Gastrocnemius medialis (tissue), 4 donors: ENCODE measurements around the gene OR4K13. TPM values are rescaled to one million over a fixed set of nuclear protein-coding genes. Genes with fewer than 3 reads are reported as not detected.

Experiments
- ATAC-seq, 2 donors: fragments of 150-250 bp; one replicate each; pipeline ENCODE4 v1.9.1; 2016
- DNase-seq, 2 donors: peaks; one replicate each; pipeline ENCODE4 v3.0.0-alpha.2; 2019
- H3K27ac ChIP-seq, 4 donors: fragments of 200-600 bp; sonication (generic); 1 replicate in 1 of 4; 2 replicates in 3 of 4; pipeline ENCODE4 v1.5.1; 2016 to 2018; ENCODE audit warnings: mild to moderate bottlenecking in 2 of 4, moderate library complexity in 1 of 4
- H3K27me3 ChIP-seq, 3 donors: fragments of 200-600 bp; sonication (generic) in 2 of 3; 1 replicate in 1 of 3; 2 replicates in 2 of 3; pipeline versions ENCODE4 v1.5.1 to v1.6.0; 2016 to 2019; ENCODE audit warnings: mild to moderate bottlenecking in 1 of 3, moderate library complexity in 1 of 3
- H3K36me3 ChIP-seq, 2 donors: fragments of 200-600 bp; sonication (generic) in 1 of 2; one replicate each; pipeline ENCODE4 v1.5.1; 2017 to 2018
- H3K4me1 ChIP-seq, 2 donors: fragments of 200-600 bp; sonication (generic) in 1 of 2; one replicate each; pipeline ENCODE4 v1.5.1; 2016 to 2017; ENCODE audit warnings: mild to moderate bottlenecking in 2 of 2
- H3K4me3 ChIP-seq, 4 donors: fragments of 200-600 bp; sonication (generic) in 3 of 4; 1 replicate in 1 of 4; 2 replicates in 3 of 4; pipeline ENCODE4 v1.5.1; 2016 to 2019; ENCODE audit warnings: mild to moderate bottlenecking in 2 of 4
- H3K9me3 ChIP-seq, 3 donors: fragments of 200-600 bp; sonication (generic) in 2 of 3; 1 replicate in 1 of 3; 2 replicates in 2 of 3; pipeline ENCODE4 v1.5.1; 2016 to 2019
- CTCF ChIP-seq, 5 experiments: fragments of 450-650 bp in 3 of 5; fragments of 200-600 bp in 2 of 5; sonication (generic) in 2 of 5; IDR thresholded peaks in 4 of 5; conservative IDR thresholded peaks in 1 of 5; 1 replicate in 4 of 5; 2 replicates in 1 of 5; pipeline ENCODE4 v1.5.1; 2016 to 2019; ENCODE audit warnings: antibody characterized with exemption in 5 of 5, mild to moderate bottlenecking in 3 of 5, moderate library complexity in 3 of 5
- POLR2A ChIP-seq, 2 donors: fragments of 450-650 bp; IDR thresholded peaks; one replicate each; pipeline ENCODE4 v1.6.1; 2017; ENCODE audit warnings: antibody characterized with exemption in 2 of 2, mild to moderate bottlenecking in 2 of 2, moderate library complexity in 2 of 2
- in situ Hi-C, 4 donors: fragments of 200-750 bp; cut with MboI; loops; one replicate each; pipeline versions ENCODE4 v1.15.0 to v1.8.0; 2017; ENCODE audit warnings: low sequenced_read_pairs in 4 of 4
- intact Hi-C: fragments of 100-400 bp; cut with DNase I; formaldehyde crosslinking; loops from one replicate; pipeline ENCODE4 v1.15.1; 2023; ENCODE audit warnings: low total_unique reads
- total RNA-seq, 4 donors: library from RNA; depleted of rRNA; stranded (reverse); fragments of >200 nt; gene quantifications; one replicate each; pipeline versions ENCODE4 v1.1.0 to v1.2.3, GENCODE V29; 2016

OR4K13 gene
- total RNA-seq, 4 donors from 2014 or later = not detected

DNA sequence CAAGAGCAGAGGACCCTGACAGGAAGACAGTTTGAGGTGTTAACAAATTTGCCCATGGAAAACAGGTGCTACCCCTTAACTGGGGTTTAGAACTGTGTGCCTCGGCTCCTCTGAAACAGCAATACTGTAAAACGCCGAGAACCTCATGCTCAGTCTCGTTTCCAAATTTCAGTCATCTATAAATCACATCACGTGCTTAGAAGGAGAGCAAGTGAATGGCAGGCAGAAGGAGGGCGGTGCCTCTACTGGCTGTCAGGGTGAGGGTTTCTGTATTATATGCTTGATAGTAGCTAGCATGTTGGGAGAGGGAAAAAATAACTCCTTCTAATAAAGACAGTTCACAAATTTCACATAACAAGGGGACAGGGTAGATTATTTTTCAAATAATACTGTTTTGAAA lies 4.8 kb downstream of the OR4K13 start:
- TF ChIP-seq POLR2A (IDR thresholded peaks at IDR 0.05) = no peak
- TF ChIP-seq CTCF (IDR thresholded peaks at IDR 0.05 in 4 of 5, conservative IDR thresholded peaks at IDR 0.05 in 1 of 5) = no peak
- H3K27me3 ChIP-seq = no peaks in the 10 kb centered on the region
- H3K27ac ChIP-seq = no peak overlapping the region
- ATAC-seq = no peak
- H3K4me3 ChIP-seq = no peak overlapping the region
- no peaks in the 10 kb centered on the region for H3K36me3 ChIP-seq
- DNase-seq = no peak
- H3K9me3 ChIP-seq = no peaks in the 10 kb centered on the region
- H3K4me1 ChIP-seq = no peaks in the 10 kb centered on the region
- in situ Hi-C loops (no loop called here), intact Hi-C loops (no loop called here)

- no peak within 1 kb of the TSS for H3K4me3 ChIP-seq
- H3K36me3 ChIP-seq = no peaks in the 10 kb centered on the region
- no peaks in the 10 kb centered on the region for H3K27me3 ChIP-seq
- no peak for TF ChIP-seq POLR2A (IDR thresholded peaks at IDR 0.05)
- H3K27ac ChIP-seq = no peak within 1 kb of the TSS
- no peaks in the 10 kb centered on the region for H3K9me3 ChIP-seq
- intact Hi-C loops (no loop called here), in situ Hi-C loops (no loop called here)
- H3K4me1 ChIP-seq = no peaks in the 10 kb centered on the region
- no peak for ATAC-seq
- DNase-seq = no peak
These were observed 16.5 kb downstream of the OR4K13 start, which contains the start of gene OR4K14 for GRCh38 chr14:20019257-20019865. Gene OR4K14 (minus strand): TSS chr14:20019307. CDS start chr14:20015193, 4,114 bp downstream.

DNA sequence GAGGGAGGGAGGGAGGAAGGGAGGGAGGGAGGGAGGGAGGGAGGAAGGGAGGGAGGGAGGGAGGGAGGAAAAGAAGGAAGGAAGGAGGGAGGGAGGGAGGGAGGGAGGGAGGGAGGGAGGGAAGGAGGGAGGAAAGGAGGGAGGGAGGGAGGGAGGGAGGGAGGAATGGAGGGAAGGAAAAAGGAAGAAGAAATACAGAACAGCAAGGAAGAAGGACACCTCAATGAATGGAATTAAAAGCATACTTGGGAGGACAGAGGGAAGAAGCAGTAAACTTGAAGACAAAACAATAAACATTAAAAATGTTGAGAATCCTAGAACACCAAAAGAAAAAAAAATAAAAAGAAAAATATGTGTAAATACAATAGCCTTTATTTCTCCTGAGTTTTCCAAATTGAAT lies 27.7 kb downstream of the OR4K13 start:
- intact Hi-C loops (no loop called here), in situ Hi-C loops (no loop called here)
- Histone ChIP-seq H3K36me3 (no peaks in the 10 kb centered on the region), H3K27ac (no peak overlapping the region), H3K4me3 (no peak overlapping the region), H3K27me3 (no peaks in the 10 kb centered on the region), H3K9me3 (no peaks in the 10 kb centered on the region), H3K4me1 (no peaks in the 10 kb centered on the region)
- TF ChIP-seq POLR2A (IDR thresholded peaks at IDR 0.05) (no peak), CTCF (IDR thresholded peaks at IDR 0.05 in 4 of 5, conservative IDR thresholded peaks at IDR 0.05 in 1 of 5) (no peak)
- ATAC-seq (no peak), DNase-seq (no peak)

DNA sequence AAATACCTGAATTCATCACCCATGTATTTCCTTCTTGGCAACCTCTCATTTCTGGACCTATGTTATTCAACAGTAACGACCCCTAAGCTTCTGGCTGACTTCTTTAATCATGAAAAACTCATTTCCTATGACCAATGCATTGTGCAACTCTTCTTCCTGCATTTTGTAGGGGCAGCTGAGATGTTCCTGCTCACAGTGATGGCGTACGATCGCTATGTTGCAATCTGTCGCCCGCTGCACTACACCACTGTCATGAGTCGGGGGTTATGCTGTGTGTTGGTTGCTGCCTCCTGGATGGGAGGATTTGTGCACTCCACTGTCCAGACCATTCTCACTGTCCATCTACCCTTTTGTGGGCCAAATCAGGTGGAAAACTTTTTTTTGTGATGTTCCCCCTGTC lies 33.5 kb downstream of the OR4K13 start:
- H3K36me3 ChIP-seq = no peaks in the 10 kb centered on the region
- H3K4me1 ChIP-seq = no peaks in the 10 kb centered on the region
- in situ Hi-C loops = no loop called here
- no peaks in the 10 kb centered on the region for H3K9me3 ChIP-seq
- H3K27ac ChIP-seq = no peak overlapping the region
- DNase-seq (no peak), ATAC-seq (no peak)
- no peak for TF ChIP-seq POLR2A (IDR thresholded peaks at IDR 0.05)
- no peak for TF ChIP-seq CTCF (IDR thresholded peaks at IDR 0.05 in 4 of 5, conservative IDR thresholded peaks at IDR 0.05 in 1 of 5)
- H3K27me3 ChIP-seq = no peaks in the 10 kb centered on the region
- H3K4me3 ChIP-seq = no peak overlapping the region
- intact Hi-C loops = no loop called here

DNA sequence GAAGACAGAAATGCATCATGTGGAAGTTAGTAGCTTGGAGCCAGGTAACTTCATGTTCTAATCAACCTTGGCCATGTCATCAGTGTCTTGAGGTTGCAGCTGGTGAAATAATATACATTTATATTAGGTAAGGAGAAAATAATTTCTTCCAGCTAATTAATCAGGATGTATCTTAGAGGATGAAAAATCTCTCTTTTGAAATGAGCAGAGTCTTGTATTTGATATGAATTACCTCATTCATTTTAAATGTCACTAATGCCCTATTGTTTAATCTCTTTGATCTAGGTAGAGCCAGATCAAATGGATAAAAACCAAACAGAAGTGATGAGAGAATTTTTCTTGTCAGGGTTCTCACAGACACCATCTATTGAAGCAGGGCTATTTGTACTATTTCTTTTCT lies 34.0 kb downstream of the OR4K13 start, which contains the start of gene OR4Q2:
OR4Q2 (plus strand) TSS at position 301 of the 400 bp plus-strand sequence.
- Histone ChIP-seq H3K4me3 (no peak within 1 kb of the TSS), H3K9me3 (no peaks in the 10 kb centered on the region), H3K4me1 (no peaks in the 10 kb centered on the region), H3K27ac (no peak within 1 kb of the TSS), H3K27me3 (no peaks in the 10 kb centered on the region), H3K36me3 (no peaks in the 10 kb centered on the region)
- in situ Hi-C loops (no loop called here), intact Hi-C loops (no loop called here)
- ATAC-seq (no peak), DNase-seq (no peak)
- TF ChIP-seq POLR2A (IDR thresholded peaks at IDR 0.05) = no peak
- no peak for TF ChIP-seq CTCF (IDR thresholded peaks at IDR 0.05 in 4 of 5, conservative IDR thresholded peaks at IDR 0.05 in 1 of 5)
